DMS 273 treated with DMSO at 0.1 percent for 48 hours (cell line): ENCODE data around the gene IYD.

ENCODE experiments used
- DNase-seq: peaks from one replicate; lab custom pipeline; 2025; lab: John Stamatoyannopoulos, UW

Gene IYD

DNA sequence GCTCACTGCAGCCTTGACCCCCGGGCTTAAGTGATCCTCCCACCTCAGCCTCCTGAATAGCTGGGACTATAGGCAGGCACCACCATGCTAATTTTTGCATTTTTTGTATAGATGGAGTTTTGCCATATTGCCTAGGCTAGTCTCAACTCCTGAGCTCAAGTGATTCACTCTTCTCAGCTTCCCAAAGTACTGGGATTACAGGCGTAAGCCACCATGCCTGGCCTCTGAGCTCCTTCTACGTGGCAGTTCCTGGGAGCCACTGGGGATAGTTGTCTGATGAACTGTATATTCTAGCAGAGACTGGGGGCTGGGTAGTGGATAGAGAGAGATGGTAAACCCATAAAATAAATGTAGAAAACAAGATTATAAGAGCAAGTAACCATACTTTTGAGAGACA lies 26.1 kb downstream of the IYD start:
- no peak for DNase-seq

DNA sequence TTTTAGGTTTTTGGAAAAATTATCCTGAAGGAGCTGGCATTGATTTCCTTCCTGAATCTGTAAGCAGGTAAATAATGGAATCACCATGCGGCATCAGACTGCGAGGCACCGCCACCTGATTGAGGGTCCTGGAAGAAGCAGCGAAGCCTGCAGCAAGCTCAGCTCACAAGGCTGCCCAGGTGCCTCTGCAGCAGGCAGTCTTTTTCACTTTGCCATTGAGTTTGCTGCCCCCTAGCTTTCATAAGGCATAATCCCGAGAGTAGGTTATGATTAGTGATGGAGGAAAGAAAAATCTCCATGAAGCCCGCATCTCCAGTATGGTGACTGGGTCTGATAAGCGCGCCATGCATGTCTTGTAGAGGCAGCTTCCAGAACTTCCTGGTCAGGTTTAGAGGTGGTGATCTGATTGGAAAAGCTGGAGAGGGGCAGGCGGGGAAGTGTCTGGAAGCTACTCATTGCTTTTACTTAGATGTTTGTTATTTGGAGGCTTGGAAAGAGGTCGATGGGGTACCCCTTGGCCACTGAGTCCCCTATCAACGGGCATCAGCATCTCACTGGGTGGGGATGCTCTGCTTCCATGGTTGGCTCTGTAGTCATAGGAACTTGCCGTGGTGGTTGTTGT lies 26.7 kb downstream of the IYD start:
- DNase-seq: peak; percentile 38

DNA sequence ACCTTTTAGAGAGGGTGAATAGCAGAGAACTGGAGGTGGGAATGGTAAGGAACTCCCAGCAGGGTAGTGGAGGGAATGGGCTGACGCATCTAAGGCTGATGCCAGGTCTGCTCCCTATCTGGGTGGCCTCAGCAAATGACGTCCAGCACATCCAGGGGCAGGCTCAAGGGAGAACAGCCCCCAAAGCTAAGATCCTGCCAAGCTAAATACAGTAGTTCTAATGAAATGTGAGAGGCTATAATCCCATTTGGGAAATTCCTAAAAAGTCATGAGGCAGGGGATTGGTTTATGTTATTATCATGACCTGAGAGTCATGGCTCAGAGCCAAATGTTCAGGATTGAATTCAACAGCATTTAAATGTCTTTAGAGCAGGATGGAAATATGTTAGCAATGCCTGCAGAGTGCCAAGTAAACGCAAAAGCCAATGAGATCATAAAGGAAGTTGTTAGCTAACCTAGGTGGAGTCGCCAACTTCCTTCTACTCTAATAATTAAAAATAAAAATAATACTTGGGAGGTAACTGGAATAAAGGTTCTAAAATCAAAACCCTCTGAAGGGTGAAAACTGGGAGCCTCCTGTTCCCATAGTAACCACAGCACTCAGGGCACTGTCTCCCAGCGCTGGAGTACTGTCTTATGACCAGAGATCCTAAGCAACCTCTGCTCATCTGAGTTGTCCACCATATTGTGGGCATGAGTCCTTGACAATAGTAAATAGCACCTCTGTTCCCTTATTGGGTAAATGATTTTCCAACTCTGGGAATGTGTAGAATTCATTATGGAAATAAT lies 34.8 kb downstream of the IYD start:
- no peak for DNase-seq

DNA sequence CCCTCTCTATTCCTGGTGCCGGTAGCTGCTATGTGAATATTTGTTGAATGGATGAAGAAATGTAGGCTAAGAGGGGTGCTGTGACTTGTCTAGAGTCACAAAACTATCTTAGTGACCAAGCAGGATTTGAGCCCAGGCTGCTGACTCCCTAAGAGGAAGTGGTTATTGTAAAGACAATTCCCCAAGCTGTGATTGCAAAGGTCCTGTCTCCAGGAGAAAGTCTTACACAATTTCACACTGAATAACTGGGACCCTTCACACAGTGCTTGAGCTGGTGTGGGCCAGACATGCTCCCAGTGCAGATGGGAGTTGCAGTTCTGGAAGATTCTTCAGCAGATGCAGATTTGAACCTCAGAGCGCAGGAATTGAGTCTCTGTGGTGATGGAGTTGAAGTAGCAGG lies 38.1 kb downstream of the IYD start:
- no peak for DNase-seq

DNA sequence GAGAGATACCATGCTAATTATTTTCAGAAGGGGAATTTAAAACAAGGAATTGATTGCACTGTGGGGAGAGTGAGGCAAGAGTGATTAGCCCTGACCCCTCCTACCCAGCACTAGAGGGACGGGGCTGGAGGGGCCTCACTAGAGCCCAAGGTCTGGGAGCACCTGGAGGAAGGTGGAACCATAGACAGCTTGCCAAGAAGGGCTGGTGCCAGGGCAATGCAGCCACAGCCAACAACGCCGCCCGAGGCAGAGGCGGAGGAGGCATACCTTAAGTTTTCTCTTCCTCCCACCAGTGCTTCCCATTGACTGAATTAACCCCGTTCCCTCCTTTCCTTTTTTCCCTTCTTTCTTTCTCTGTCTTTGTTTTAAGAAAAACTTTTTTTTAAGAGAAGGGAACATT lies 40.0 kb downstream of the IYD start:
- no peak for DNase-seq

DNA sequence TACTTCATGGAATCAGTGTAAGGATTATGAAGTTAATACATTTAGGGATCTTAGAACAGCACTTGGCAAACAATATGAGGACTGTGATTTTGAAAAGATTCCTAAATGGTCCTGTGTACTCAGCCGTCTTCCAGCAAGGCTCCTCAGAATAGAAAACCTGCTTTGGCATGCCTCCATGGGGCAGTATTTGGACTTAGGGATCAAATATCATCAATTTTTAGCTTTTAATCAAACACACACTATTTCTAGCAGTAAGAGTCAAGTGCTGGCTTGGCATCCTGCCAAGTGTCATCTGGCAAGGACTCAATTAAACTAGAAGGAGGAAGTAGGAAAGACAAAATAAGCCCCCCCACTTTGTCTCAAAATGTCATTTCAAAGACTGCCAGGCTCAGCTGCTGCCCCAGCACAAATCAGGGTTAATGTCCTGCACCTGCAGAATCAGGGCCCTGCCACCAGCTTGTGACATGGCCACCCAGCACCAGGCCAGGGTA lies 40.8 kb downstream of the IYD start:
- no peak for DNase-seq

DNA sequence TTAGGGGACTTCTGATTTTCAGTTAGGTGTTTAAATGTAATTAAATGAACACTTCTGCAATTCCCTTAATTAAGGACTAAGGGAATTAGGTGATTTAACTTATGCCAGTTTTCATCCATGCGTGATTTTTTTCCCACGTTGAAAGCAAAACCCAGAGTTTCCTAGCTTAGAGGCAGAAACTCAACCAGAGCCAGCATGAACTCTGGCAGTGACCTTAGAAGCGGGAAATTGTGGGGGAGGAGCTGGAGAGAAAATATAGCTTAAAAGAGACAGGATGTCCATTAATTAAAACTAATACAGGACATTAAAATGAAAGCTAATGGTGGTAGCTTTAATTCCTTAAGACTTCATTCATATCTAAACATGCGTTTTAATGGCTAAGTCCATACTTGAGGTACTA lies 41.6 kb downstream of the IYD start:
- no peak for DNase-seq

DNA sequence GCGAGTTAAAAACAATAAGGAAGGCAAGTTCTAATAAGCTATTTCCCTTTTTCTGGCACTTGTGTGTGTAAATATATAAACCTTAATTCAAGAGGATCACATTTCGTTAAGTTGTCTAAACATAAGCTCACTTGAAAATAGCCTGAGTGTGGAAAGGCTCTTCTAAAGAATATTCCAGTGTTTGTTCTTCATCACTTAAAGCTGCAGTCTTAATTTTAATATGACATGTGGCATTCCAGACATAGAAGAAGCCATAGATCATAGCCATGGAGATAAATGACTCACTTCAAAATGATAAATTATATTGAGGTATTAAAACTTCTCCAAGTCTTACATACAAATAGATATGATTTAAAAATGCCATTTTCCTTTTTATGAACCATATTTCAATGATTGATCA lies 42.1 kb downstream of the IYD start:
- no peak for DNase-seq

DNA sequence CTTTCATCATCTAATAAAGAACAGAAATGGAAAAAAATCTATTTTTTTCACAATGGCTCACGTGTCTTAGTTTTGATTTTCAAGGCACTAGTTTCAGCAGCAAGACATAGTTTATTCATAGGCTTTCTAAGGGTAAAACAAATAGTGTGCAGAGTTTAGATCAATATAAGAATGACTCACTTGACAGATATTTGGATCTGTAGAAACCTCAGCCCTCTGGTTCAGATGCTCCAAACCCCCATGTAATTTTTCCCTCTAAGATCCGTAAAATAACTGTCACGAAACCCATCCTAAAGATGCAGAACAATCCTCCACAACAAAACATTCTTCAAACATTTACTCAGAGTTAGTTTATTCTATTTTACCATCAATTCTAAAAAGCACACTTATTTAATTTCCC lies 43.4 kb downstream of the IYD start:
- DNase-seq: no peak

DNA sequence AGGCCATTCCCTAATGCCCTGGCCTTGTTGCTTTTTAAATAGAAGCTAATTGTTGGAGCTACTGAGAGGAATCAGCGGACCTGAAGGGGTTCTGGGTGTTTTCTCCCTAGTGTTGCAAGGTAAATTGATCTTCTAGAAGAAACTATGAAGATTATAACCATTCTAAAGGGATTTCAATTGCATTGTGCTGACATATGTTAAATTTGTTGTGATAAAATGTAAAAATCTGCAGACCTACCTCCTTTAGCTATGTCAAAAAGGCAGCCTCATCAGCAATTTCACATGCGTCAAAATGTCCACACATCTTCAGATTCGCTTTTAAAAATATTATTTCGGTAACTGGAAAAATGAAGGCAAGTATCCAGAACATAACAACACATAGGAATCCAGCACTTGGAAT lies 44.4 kb downstream of the IYD start:
- no peak for DNase-seq

DNA sequence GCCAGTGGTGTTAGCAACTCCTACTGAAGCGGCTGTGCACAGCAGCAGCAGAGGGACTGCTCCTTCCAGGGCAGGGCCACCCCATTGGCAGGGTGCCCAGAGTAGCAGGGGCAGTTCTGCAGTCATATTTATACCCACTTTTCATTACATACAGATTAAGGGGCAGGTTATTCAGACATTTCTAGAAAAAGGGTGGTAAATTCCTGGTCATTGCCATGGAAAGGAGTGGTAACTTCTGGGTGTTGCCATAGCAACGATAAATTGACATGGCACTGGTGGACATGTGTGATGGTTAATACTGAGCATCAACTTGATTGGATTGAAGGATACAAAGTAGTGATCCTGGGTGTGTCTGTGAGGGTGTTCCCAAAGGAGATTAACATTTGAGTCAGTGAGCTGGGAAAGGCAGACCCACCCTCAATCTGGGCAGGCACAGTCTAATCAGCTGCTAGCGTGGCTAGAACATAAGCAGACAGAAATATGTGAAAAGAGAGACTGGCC lies 45.0 kb downstream of the IYD start:
- DNase-seq: no peak

DNA sequence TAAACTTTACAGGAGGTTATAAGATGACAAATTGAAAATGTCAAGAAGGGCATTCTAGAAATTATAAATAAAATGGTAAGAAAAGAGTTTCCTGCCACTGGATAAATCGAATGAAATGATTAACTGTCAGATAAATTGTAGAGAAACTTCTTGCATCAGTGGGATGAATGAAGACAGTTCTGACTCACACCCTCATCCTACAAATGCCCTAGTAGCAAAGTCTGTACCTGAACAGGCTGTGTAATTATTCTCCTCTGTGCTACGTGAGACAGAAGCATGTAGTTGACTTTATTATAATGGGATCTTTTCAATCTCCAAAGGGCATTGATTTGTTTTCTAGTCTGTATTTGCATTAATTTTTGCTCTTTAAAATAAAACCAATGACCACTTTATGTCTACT lies 47.3 kb downstream of the IYD start:
- DNase-seq: no peak

DNA sequence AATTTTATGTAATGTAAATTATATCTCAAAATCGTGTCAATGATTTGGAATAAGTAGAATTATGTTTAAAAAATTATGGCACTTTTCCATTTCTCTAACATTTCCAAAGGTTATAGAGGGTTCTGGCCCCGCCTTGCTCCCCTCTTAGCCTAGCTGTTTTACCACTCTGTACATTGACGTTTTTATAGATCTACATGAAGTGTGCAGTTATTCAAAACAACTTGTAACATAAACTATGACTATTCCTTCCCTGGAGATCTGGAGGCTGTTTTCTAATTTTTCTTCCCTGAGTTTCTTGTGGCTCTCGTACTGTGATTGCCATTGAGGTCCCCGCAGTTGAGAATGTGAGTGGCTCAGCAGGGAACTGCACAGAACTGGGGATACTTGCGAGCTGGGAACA lies 48.4 kb downstream of the IYD start:
- no peak for DNase-seq

DNA sequence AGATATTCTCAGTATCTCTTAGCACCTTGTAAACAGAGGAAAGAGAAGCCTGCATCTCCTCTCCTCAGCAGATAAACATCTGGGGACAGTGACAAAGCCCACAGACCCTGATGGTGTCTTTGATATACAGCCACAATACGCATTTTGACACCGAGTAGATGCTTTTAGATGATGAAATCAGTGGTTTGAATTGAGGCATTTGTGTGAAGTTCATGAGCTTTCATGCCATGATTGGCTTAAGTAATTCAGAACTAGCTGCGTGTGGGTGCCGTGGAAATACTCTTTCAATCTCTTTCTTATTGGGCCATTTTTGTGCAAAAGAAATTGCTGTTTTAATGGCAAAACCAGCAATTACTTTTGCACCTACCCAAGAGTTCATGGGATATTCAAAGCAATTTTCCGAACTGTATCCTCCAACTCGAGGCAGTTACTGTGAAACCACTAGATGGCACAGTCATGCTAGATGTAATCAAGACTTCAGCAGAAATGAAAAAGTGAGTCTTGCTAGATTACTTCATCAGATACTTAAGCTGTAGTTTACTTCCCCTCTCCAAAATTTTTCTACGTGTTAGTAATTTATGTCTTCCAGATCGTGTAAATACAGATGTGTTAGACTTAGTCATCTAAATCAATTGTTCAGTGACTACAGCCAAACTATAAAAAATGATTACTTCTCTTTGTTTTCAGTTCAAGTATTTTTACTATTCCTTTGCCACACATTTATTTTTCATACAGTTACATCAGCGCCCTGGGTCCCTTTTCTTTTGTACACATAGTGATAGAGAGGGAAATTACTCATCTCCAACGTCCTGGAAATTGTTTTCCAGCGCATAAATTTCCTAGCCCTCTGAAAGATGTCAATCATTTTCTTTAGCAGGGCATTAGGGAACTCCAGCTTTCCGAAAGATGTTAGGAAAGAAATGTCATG lies 49.4 kb downstream of the IYD start:
- peak; percentile 50 for DNase-seq

DNA sequence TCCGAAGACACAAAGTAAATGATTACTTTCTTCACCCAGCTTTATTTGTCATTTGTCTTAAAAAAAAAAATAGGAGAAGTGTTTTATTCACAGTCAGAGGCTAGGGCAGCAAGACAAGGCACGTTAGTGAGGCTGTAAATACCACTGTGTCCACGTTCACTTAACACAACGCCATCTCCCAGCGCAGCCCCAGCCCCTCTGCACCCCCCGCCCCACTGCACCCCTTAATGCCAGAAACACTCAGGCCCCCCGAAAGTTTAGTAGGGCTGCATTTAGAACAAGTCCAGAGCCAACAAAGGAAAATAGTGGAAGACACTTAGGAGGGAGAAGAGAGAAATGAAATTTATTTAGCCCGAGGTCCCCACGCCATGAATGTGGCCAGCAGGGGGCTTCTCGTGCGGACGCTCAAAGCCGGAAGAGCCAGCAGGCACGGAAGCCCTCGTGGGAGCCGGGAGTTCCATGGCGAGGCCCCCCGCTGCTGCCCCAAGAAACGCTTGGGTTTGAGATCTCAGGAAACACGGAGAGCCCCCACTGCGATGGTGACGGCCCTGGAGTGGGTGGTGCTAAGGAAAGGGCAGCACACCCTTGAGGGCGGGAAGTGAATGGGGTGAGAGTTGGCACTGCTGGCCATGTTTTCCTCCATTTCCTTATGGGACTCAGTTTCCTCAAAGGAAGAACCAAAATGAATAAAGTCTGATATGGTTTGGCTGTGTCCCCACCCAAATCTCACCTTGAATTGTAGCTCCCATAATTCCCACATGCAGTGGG lies 50.2 kb downstream of the IYD start:
- DNase-seq: no peak

DNA sequence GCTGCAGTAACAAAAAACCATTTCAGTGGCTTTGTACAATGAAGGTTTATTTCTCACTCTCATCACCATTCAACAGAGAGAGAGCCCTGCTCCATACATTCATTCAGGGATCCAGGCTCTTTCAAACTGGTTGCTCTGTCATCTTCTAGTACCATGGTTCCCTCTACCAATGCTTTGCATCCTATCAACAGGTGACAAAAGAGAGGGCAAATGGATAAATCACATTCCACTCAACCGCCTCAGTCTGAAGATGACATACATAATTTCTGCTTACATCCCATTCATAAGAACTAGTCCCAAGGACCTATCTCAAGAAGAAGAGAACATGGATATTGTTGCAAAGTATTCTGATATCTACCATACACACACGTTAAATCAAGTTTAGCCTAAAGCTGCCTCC lies 51.6 kb downstream of the IYD start:
- no peak for DNase-seq

DNA sequence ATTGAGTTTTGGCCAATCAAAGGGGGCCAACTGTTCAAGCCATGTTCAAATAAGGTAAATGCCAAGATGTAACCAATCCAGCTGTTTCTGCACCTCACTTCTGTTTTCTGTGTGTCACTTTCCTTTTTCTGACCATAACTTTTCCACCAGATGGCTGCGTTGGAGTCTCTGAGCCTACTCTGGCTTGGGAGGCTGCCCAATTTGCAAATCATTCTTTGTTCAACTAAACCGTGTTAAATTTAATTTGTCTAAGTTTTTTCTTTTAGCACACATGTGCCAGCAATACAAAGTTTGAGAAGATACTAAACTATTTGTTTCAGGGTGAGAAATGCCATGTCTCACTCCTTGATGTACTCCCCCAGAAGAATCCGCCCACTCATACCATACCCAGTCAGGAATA lies 52.1 kb downstream of the IYD start:
- DNase-seq: no peak

DNA sequence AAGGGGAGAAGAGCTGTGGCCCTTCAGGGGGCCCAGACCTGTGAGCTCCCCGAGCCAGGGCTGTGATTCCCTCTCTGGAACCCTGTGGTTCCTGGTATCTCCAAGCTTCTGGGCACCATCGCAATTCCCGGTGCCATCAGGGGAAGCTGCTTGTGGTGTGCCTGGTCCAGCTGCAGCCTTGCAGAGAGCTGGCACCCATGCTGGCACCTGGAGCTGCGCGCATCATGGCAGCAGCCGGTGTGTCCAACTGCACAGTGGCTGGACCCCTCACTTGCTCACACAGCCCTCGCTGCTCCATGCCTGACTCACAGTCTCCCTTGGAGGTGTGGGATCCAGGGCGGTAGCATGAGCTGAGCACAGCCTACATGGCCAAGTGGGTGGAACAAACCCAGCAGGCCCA lies 56.7 kb downstream of the IYD start:
- DNase-seq: no peak

DNA sequence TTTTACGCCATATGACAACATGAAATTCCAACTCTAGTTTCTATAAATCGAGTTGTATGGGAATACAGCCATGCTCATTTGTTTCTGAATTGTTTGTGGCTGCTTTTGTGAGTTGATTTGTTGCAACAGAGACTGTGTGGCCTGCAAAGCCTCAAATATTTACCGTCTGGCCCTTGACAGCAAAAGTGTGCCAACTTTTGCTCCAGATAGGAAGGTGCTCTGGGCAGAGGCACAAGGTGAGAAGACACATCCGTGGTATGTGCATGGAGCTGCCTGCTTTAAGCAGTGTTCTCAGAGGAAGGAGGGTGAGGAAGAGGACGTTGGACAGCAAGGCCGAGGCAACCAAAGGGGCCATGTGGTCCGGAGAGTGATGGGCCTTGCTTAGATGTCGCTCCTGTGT lies 57.4 kb downstream of the IYD start:
- no peak for DNase-seq

DNA sequence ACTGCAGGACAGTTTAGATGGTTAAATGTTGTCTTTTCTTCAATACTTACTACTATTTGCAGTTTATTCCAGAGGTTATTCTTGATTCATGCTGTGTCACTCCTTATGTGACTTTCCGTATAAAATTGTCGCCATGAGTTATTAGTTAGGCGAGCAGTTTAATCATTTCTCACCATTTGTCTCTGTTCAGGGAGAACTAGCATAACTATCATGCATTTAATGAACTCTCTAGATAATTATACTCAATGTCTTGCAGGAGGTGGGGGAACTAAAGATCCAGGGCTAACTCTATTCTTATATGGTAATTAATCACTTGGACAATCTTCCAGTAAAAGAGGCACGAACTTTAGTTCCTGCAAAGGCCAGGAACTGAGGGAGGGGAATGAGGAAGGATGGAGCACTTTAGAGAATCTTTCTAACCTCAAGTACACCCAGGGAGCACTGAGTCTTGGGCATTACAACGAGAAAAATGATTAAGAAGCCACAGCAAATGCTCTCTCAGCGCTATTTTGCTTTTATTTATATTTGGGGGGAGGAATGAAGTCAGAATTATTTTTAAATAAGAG lies 58.3 kb downstream of the IYD start:
- DNase-seq: no peak

DNA sequence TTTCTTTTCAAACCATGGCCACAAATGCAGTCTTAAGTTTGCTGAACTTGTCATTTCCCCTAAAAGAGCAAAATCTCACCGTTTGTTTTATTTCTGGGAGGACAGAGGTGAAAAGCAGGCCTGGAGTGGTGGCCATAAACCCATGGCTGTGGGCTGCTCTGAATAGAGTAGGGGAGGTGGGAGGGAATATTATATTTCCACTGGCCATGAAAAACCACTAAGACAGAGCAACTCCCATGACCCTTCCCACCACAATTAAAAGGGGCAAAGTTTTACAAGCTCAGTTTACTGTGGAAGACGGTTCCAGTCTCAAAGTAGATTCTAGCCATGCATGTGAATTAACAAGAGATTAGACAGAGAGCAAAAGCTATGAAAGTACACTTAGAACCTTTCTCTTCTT lies 59.0 kb downstream of the IYD start:
- no peak for DNase-seq

DNA sequence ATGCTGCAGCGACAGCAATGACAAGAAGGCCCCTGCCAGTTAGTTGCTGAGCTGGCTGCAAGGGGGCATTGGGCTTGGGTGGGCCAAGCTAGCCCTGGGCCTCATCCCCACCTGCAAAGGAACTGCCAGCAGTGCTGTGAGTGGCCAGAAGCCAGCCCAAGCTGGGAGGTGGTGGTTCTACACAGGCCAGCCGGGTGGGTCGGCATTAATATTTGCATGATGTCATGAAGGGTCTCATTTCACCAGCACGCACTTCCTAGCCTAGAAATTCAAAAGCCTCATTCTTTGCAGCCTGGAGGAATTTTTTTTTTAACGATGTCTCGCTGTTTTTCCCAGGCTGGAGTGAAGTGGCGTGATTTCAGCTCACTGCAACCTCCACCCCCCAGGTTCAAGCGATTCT lies 62.0 kb downstream of the IYD start:
- DNase-seq: no peak
